Activated CD8-positive, alpha-beta T cell treated with anti-CD3 and anti-CD28 coated beads for 36 hours (primary cell): ENCODE results near the gene WSCD2. TPM values are rescaled to one million over a fixed set of nuclear protein-coding genes. Genes with fewer than 3 reads are reported as not detected.

ENCODE experiments used
- ATAC-seq: fragments of 200-7000 bp; cut with Tn5 transposase; one replicate; pipeline ENCODE4 v1.10.0; 2021; ENCODE audit warnings: mild to moderate bottlenecking, moderate library complexity
- CTCF ChIA-PET: fragments of 350-600 bp; sonication (Branson Sonifier 250); formaldehyde crosslinking; loops from one replicate; lab custom pipeline; 2021; ENCODE audit warnings: antibody characterized with exemption; lab: Charles Lee
- POLR2A ChIA-PET: fragments of 350-600 bp; sonication (Branson Sonifier 250); formaldehyde crosslinking; loops from one replicate; lab custom pipeline; 2021; ENCODE audit warnings: antibody characterized with exemption; lab: Charles Lee
- DNase-seq: peaks from one replicate; pipeline ENCODE4 v3.0.0-alpha.2; 2020
- H3K27ac Mint-ChIP-seq: one replicate; pipeline ENCODE4 v1.8.0; 2021; ENCODE audit warnings: mild to moderate bottlenecking, mixed read lengths
- H3K27me3 Mint-ChIP-seq: one replicate; pipeline ENCODE4 v1.8.0; 2021; ENCODE audit warnings: mixed read lengths
- H3K36me3 Mint-ChIP-seq: one replicate; pipeline ENCODE4 v1.8.0; 2021; ENCODE audit warnings: low read depth, mixed read lengths
- H3K4me1 Mint-ChIP-seq: one replicate; pipeline ENCODE4 v1.8.0; 2021; ENCODE audit warnings: low read depth, mixed read lengths
- H3K4me3 Mint-ChIP-seq: one replicate; pipeline ENCODE4 v1.8.0; 2021; ENCODE audit warnings: mild to moderate bottlenecking, moderate library complexity, mixed read lengths
- H3K9me3 Mint-ChIP-seq: one replicate; pipeline ENCODE4 v1.8.0; 2021; ENCODE audit warnings: mixed read lengths
- CTCF ChIP-seq: fragments of 200-600 bp; IDR thresholded peaks from one replicate; pipeline ENCODE4 v1.8.0; 2022; ENCODE audit warnings: antibody characterized with exemption, mild to moderate bottlenecking
- intact Hi-C: fragments of 100-400 bp; cut with micrococcal nuclease; formaldehyde crosslinking; loops from one replicate; pipeline ENCODE4 v1.10.0; 2022
- total RNA-seq, 2 experiments: library from RNA; stranded (reverse); gene quantifications; one replicate each; pipeline ENCODE4 v1.2.3, GENCODE V29; 2021

Gene WSCD2
- total RNA-seq, 2 experiments from 2014 or later = not detected

- H3K4me1 Mint-ChIP-seq = no peaks in the 10 kb centered on the region
- H3K27me3 Mint-ChIP-seq = peaks cover 12% of the 10 kb centered on the region
- H3K9me3 Mint-ChIP-seq = no peaks in the 10 kb centered on the region
- no peak for TF ChIP-seq CTCF
- H3K27ac Mint-ChIP-seq = no peak overlapping the region
- no peak overlapping the region for H3K4me3 Mint-ChIP-seq
- intact Hi-C loops = no loop called here
- DNase-seq (no peak), ATAC-seq (no peak)
- H3K36me3 Mint-ChIP-seq = no peaks in the 10 kb centered on the region
- ChIA-PET POLR2A (no interaction called here), CTCF (no interaction called here)
Measured at GRCh38 chr12:108191938-108192337, 62.9 kb downstream of the WSCD2 start.

GRCh38 chr12:108193493-108193892 lies 64.4 kb downstream of the WSCD2 start:
- TF ChIP-seq CTCF = no peak
- H3K27ac Mint-ChIP-seq = no peak overlapping the region
- intact Hi-C loops = no loop called here
- H3K4me3 Mint-ChIP-seq = no peak overlapping the region
- POLR2A ChIA-PET = no interaction called here
- H3K4me1 Mint-ChIP-seq = no peaks in the 10 kb centered on the region
- H3K9me3 Mint-ChIP-seq = no peaks in the 10 kb centered on the region
- CTCF ChIA-PET = interaction anchor here (0.8 to 2.5 kb wide), 4 partner anchors 9 to 203 kb away, joined by 4 to 8 read pairs (median 4); no protein-coding TSS in a partner anchor
- peaks cover 15% of the 10 kb centered on the region for H3K27me3 Mint-ChIP-seq
- ATAC-seq = no peak
- H3K36me3 Mint-ChIP-seq = no peaks in the 10 kb centered on the region
- DNase-seq = no peak

- ChIA-PET CTCF (interaction anchor here (0.8 to 2.5 kb wide), 9 partner anchors 9 to 302 kb away, joined by 3 to 8 read pairs (median 4); no protein-coding TSS in a partner anchor), POLR2A (no interaction called here)
- ATAC-seq = no peak
- Mint-ChIP-seq H3K9me3 (no peaks in the 10 kb centered on the region), H3K4me1 (no peaks in the 10 kb centered on the region), H3K4me3 (no peak overlapping the region), H3K27me3 (peaks cover 15% of the 10 kb centered on the region), H3K36me3 (no peaks in the 10 kb centered on the region), H3K27ac (no peak overlapping the region)
- intact Hi-C loops = no loop called here
- DNase-seq = peak; percentile 43
- TF ChIP-seq CTCF = peak; percentile 48
Measured at GRCh38 chr12:108193917-108194316, 64.8 kb downstream of the WSCD2 start.

GRCh38 chr12:108194585-108194984 lies 65.5 kb downstream of the WSCD2 start:
- CTCF ChIA-PET = interaction anchor here (0.8 to 2.5 kb wide), 12 partner anchors 8 to 302 kb away, joined by 3 to 8 read pairs (median 4); no protein-coding TSS in a partner anchor
- no peak for DNase-seq
- TF ChIP-seq CTCF = no peak
- no peak for ATAC-seq
- Mint-ChIP-seq H3K4me3 (no peak overlapping the region), H3K27ac (no peak overlapping the region), H3K27me3 (peaks cover 14% of the 10 kb centered on the region), H3K4me1 (no peaks in the 10 kb centered on the region), H3K36me3 (no peaks in the 10 kb centered on the region), H3K9me3 (no peaks in the 10 kb centered on the region)
- intact Hi-C loops = no loop called here
- POLR2A ChIA-PET = no interaction called here

- Mint-ChIP-seq H3K4me3 (no peak overlapping the region), H3K27me3 (peaks cover 14% of the 10 kb centered on the region), H3K9me3 (no peaks in the 10 kb centered on the region), H3K27ac (no peak overlapping the region), H3K4me1 (no peaks in the 10 kb centered on the region), H3K36me3 (no peaks in the 10 kb centered on the region)
- no peak for DNase-seq
- no peak for ATAC-seq
- CTCF ChIA-PET = interaction anchor here (0.9 to 1.1 kb wide), 2 partner anchors 12 to 132 kb away, joined by 3 read pairs; no protein-coding TSS in a partner anchor
- POLR2A ChIA-PET = no interaction called here
- intact Hi-C loops = no loop called here
- no peak for TF ChIP-seq CTCF
Measured at GRCh38 chr12:108196319-108196718, 67.2 kb downstream of the WSCD2 start.
